ENCODE data around the gene HARBI1. TPM values are rescaled to one million over a fixed set of nuclear protein-coding genes. Genes with fewer than 3 reads are reported as not detected.

HARBI1 gene, protein sequence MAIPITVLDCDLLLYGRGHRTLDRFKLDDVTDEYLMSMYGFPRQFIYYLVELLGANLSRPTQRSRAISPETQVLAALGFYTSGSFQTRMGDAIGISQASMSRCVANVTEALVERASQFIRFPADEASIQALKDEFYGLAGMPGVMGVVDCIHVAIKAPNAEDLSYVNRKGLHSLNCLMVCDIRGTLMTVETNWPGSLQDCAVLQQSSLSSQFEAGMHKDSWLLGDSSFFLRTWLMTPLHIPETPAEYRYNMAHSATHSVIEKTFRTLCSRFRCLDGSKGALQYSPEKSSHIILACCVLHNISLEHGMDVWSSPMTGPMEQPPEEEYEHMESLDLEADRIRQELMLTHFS
- total RNA-seq (6.4 and 7.6 TPM in 2 replicates), polyA plus RNA-seq (4.9 TPM in 2 replicates), polyA minus RNA-seq (ENCODE audit: low replicate concordance) (2.6 and 4.1 TPM in 2 replicates)
- 3.3 and 4.0 TPM in 2 replicates for polyA plus RNA-seq (2012)

DNA sequence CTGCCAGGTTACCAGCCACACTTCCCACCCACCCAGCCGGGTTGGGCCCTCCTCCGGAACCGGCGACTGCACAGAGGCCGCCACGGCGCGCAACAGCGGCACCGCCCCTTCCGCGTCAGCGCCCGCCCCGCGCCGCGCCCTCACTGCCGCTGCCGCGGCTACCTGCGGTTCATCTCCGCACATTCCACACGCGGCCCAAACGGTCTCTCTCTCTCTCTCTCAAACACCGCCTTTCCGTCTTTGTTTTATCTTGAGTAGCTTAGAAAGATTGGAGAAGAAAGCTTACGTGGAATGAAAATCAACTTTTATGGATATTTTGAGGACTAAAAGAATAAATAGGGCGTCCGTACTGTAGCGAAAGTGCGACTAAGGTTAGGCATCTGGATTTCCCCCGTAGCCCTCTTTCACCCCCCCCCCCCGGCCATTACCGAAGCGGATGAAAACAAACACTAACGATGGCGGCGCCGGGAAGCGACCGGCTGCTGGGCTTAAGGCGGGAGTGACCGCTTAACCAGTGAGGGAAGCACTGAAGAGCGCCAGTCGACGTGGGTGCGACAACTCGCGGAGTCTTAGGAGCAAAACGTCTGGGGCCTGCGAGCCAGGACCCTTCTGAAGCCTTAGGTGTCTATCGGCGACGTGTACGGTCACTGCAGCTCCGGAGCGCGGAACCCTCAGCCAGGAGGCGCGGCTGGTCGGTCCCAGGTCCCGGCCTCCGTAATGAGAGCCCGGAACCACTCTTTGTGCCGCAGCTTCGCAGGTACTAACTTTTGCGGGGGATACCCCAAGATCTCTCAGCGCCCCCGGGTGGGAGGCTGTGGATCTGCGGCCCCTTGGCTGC is at the start of gene HARBI1, which contains the start of gene ATG13:
Gene HARBI1, minus strand, starts transcription at position 94 of the 838 bp plus-strand sequence. CDS start 990 bp downstream, outside the sequence.
Gene ATG13, plus strand, starts transcription at position 420 of the 838 bp plus-strand sequence. CDS start 26,739 bp downstream, outside the sequence.
- peaks cover 17% of the 10 kb centered on the region for H3K79me2 ChIP-seq (ENCODE audit: control insufficient read depth, insufficient read depth, low read length)
- H3K36me3 ChIP-seq (ENCODE audit: control insufficient read depth, insufficient read depth, low read length), result peaks cover 4% of the 10 kb centered on the region
- no peaks in the 10 kb centered on the region for H3K27me3 ChIP-seq (ENCODE audit: control insufficient read depth, insufficient read depth, low read length)
- peak within 1 kb of the TSS; percentile 97 for H3K4me2 ChIP-seq (ENCODE audit: extremely low read depth, insufficient read depth, low read length)
- H3K9ac ChIP-seq (ENCODE audit: insufficient read depth, low read length), result peak within 1 kb of the TSS; percentile 98
- H3K4me1 ChIP-seq (ENCODE audit: control insufficient read depth, extremely low read depth, insufficient read depth, low read length), result no peaks in the 10 kb centered on the region
- no peaks in the 10 kb centered on the region for H3K9me3 ChIP-seq (ENCODE audit: control insufficient read depth, insufficient read depth, low read depth, low read length)
- no peak for TF ChIP-seq EZH2 (IDR thresholded peaks at IDR 0.05; ENCODE audit: low read length, missing control alignments)
- TF ChIP-seq, protein P1, sequence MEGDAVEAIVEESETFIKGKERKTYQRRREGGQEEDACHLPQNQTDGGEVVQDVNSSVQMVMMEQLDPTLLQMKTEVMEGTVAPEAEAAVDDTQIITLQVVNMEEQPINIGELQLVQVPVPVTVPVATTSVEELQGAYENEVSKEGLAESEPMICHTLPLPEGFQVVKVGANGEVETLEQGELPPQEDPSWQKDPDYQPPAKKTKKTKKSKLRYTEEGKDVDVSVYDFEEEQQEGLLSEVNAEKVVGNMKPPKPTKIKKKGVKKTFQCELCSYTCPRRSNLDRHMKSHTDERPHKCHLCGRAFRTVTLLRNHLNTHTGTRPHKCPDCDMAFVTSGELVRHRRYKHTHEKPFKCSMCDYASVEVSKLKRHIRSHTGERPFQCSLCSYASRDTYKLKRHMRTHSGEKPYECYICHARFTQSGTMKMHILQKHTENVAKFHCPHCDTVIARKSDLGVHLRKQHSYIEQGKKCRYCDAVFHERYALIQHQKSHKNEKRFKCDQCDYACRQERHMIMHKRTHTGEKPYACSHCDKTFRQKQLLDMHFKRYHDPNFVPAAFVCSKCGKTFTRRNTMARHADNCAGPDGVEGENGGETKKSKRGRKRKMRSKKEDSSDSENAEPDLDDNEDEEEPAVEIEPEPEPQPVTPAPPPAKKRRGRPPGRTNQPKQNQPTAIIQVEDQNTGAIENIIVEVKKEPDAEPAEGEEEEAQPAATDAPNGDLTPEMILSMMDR (conservative IDR thresholded peaks at IDR 0.05 in 1 of 2, IDR thresholded peaks at IDR 0.05 in 1 of 2; ENCODE audit: low read depth in 1 of 2, low read length in 2 of 2), result peak; percentile 82 to 83
- no peaks in the 10 kb centered on the region for H4K20me1 ChIP-seq (ENCODE audit: control insufficient read depth, extremely low read depth, insufficient read depth, low read length)
- H3K4me3 ChIP-seq (replicated peaks in 1 of 4; ENCODE audit: control extremely low read depth in 1 of 4, insufficient read depth in 1 of 4, low read depth in 3 of 4, low read length in 4 of 4), result peak within 1 kb of the TSS; percentile 83 to 100 (median 94)
- DNase-seq (ENCODE audit: low read depth in 2 of 2), result peak; percentile 89 to 91
- peak within 1 kb of the TSS; percentile 99 for H3K27ac ChIP-seq (ENCODE audit: insufficient read depth, low read length)
- H2AFZ ChIP-seq (ENCODE audit: low read length), result peak within 1 kb of the TSS; percentile 78

DNA sequence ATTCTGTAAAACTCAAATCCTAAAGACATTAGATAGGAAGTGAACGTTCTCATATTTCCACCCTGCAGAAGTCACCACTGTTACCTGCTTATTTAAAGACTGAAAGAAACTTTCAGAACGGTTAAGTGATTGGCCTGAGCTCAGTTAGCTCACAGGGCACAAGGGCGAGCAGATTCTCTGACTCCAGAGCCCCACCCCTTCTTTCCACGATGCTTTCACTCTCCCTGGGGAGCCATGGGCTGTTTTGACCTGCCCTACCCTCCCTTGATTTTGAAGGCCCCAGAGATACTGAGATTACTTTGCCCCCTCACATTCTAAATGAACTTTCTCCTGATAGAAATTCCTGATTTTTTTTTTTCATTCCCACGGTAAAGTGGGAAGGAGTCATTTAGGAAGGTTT is 49.5 kb upstream of the HARBI1 start:
- Histone ChIP-seq H3K4me1 (ENCODE audit: control insufficient read depth, extremely low read depth, insufficient read depth, low read length) (no peaks in the 10 kb centered on the region), H3K4me2 (ENCODE audit: extremely low read depth, insufficient read depth, low read length) (no peak overlapping the region), H3K27me3 (ENCODE audit: control insufficient read depth, insufficient read depth, low read length) (no peaks in the 10 kb centered on the region), H3K79me2 (ENCODE audit: control insufficient read depth, insufficient read depth, low read length) (no peaks in the 10 kb centered on the region), H3K4me3 (replicated peaks in 1 of 4; ENCODE audit: control extremely low read depth in 1 of 4, insufficient read depth in 1 of 4, low read depth in 3 of 4, low read length in 4 of 4) (no peak overlapping the region), H2AFZ (ENCODE audit: low read length) (no peak overlapping the region), H3K9me3 (ENCODE audit: control insufficient read depth, insufficient read depth, low read depth, low read length) (no peaks in the 10 kb centered on the region), H3K36me3 (ENCODE audit: control insufficient read depth, insufficient read depth, low read length) (peaks cover 12% of the 10 kb centered on the region), H3K27ac (ENCODE audit: insufficient read depth, low read length) (no peak overlapping the region), H4K20me1 (ENCODE audit: control insufficient read depth, extremely low read depth, insufficient read depth, low read length) (no peaks in the 10 kb centered on the region), H3K9ac (ENCODE audit: insufficient read depth, low read length) (no peak overlapping the region)
- no peak for TF ChIP-seq EZH2 (IDR thresholded peaks at IDR 0.05; ENCODE audit: low read length, missing control alignments)
- TF ChIP-seq, protein P1 (conservative IDR thresholded peaks at IDR 0.05 in 1 of 2, IDR thresholded peaks at IDR 0.05 in 1 of 2; ENCODE audit: low read depth in 1 of 2, low read length in 2 of 2), result no peak
- no peak for DNase-seq (ENCODE audit: low read depth in 2 of 2)

DNA sequence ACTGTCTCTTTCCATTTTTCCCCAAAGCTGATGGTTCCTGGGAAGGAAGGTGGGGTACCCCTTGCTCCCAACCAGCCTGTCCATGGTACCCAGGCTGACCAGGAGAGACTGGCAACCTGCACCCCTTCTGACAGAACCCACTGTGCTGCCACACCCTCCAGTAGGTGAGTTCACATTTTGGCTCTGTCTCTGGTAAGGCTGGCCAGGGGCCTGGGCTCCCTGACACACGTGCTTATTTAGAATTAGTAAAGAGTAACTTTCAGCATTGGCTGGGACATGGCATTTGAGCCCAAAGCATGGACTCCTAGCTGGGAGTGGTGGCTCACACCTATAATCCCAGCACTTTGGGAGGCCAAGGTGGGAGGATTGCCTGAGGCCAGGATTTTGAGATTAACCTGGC is 48.3 kb upstream of the HARBI1 start:
- no peak for DNase-seq (ENCODE audit: low read depth in 2 of 2)
- Histone ChIP-seq H3K4me2 (ENCODE audit: extremely low read depth, insufficient read depth, low read length) (no peak overlapping the region), H4K20me1 (ENCODE audit: control insufficient read depth, extremely low read depth, insufficient read depth, low read length) (no peaks in the 10 kb centered on the region), H3K79me2 (ENCODE audit: control insufficient read depth, insufficient read depth, low read length) (no peaks in the 10 kb centered on the region), H3K9ac (ENCODE audit: insufficient read depth, low read length) (no peak overlapping the region), H3K9me3 (ENCODE audit: control insufficient read depth, insufficient read depth, low read depth, low read length) (no peaks in the 10 kb centered on the region), H3K27ac (ENCODE audit: insufficient read depth, low read length) (no peak overlapping the region), H3K36me3 (ENCODE audit: control insufficient read depth, insufficient read depth, low read length) (peaks cover 12% of the 10 kb centered on the region), H3K4me1 (ENCODE audit: control insufficient read depth, extremely low read depth, insufficient read depth, low read length) (no peaks in the 10 kb centered on the region), H2AFZ (ENCODE audit: low read length) (no peak overlapping the region), H3K4me3 (replicated peaks in 1 of 4; ENCODE audit: control extremely low read depth in 1 of 4, insufficient read depth in 1 of 4, low read depth in 3 of 4, low read length in 4 of 4) (no peak overlapping the region), H3K27me3 (ENCODE audit: control insufficient read depth, insufficient read depth, low read length) (no peaks in the 10 kb centered on the region)
- TF ChIP-seq EZH2 (IDR thresholded peaks at IDR 0.05; ENCODE audit: low read length, missing control alignments), result no peak
